ENCODE data around the gene ELK1. TPM values are rescaled to one million over a fixed set of nuclear protein-coding genes. Genes with fewer than 3 reads are reported as not detected.

The ELK1 gene
- total RNA-seq, 1 donor from 2014 or later = 35.0 TPM

GRCh38 chrX:47632666-47633065 lies 17.7 kb downstream of the ELK1 start:
- H3K27ac Mint-ChIP-seq = no peak overlapping the region
- no peaks in the 10 kb centered on the region for H3K27me3 Mint-ChIP-seq (ENCODE audit: low read depth)
- no peak for DNase-seq (ENCODE audit: low spot score in 2 of 2, unreplicated experiment in 2 of 2)
- peaks cover 10% of the 10 kb centered on the region for H3K9me3 Mint-ChIP-seq
- TF ChIP-seq CTCF (IDR thresholded peaks at IDR 0.05; ENCODE audit: unreplicated experiment) = no peak
- peaks cover 9% of the 10 kb centered on the region for H3K36me3 Mint-ChIP-seq
- no peaks in the 10 kb centered on the region for H3K4me1 Mint-ChIP-seq
- H3K4me3 Mint-ChIP-seq = no peak overlapping the region

GRCh38 chrX:47631676-47632075 lies 18.7 kb downstream of the ELK1 start:
- H3K36me3 Mint-ChIP-seq = peaks cover 3% of the 10 kb centered on the region
- no peak for DNase-seq (ENCODE audit: low spot score in 2 of 2, unreplicated experiment in 2 of 2)
- no peaks in the 10 kb centered on the region for H3K4me1 Mint-ChIP-seq
- no peaks in the 10 kb centered on the region for H3K27me3 Mint-ChIP-seq (ENCODE audit: low read depth)
- no peak overlapping the region for H3K27ac Mint-ChIP-seq
- H3K9me3 Mint-ChIP-seq = peaks cover 10% of the 10 kb centered on the region
- H3K4me3 Mint-ChIP-seq = no peak overlapping the region
- TF ChIP-seq CTCF (IDR thresholded peaks at IDR 0.05; ENCODE audit: unreplicated experiment) = no peak

- no peak for DNase-seq (ENCODE audit: low spot score in 2 of 2, unreplicated experiment in 2 of 2)
- TF ChIP-seq CTCF (IDR thresholded peaks at IDR 0.05; ENCODE audit: unreplicated experiment) = no peak
- Mint-ChIP-seq H3K36me3 (no peaks in the 10 kb centered on the region), H3K9me3 (peaks cover 10% of the 10 kb centered on the region), H3K4me3 (no peak within 1 kb of the TSS), H3K27me3 (ENCODE audit: low read depth) (peaks cover 3% of the 10 kb centered on the region), H3K27ac (no peak within 1 kb of the TSS), H3K4me1 (no peaks in the 10 kb centered on the region)
Measured at GRCh38 chrX:47629419-47630200, 20.8 kb downstream of the ELK1 start, which contains the start of gene CFP. Gene CFP, minus strand, starts transcription at chrX:47629930. Its CDS starts 86 bp downstream, at chrX:47629844.

- H3K9me3 Mint-ChIP-seq = peaks cover 10% of the 10 kb centered on the region
- no peaks in the 10 kb centered on the region for H3K4me1 Mint-ChIP-seq
- no peak for TF ChIP-seq CTCF (IDR thresholded peaks at IDR 0.05; ENCODE audit: unreplicated experiment)
- H3K36me3 Mint-ChIP-seq = no peaks in the 10 kb centered on the region
- no peak overlapping the region for H3K4me3 Mint-ChIP-seq
- H3K27ac Mint-ChIP-seq = no peak overlapping the region
- no peak for DNase-seq (ENCODE audit: low spot score in 2 of 2, unreplicated experiment in 2 of 2)
- H3K27me3 Mint-ChIP-seq (ENCODE audit: low read depth) = peaks cover 6% of the 10 kb centered on the region
Measured at GRCh38 chrX:47628982-47629381, 21.4 kb downstream of the ELK1 start.

- no peaks in the 10 kb centered on the region for H3K4me1 Mint-ChIP-seq
- TF ChIP-seq CTCF (IDR thresholded peaks at IDR 0.05; ENCODE audit: unreplicated experiment) = no peak
- H3K27ac Mint-ChIP-seq = no peak overlapping the region
- no peak for DNase-seq (ENCODE audit: low spot score in 2 of 2, unreplicated experiment in 2 of 2)
- H3K4me3 Mint-ChIP-seq = no peak overlapping the region
- no peaks in the 10 kb centered on the region for H3K36me3 Mint-ChIP-seq
- peaks cover 40% of the 10 kb centered on the region for H3K27me3 Mint-ChIP-seq (ENCODE audit: low read depth)
- peaks cover 13% of the 10 kb centered on the region for H3K9me3 Mint-ChIP-seq
Measured at GRCh38 chrX:47625365-47625764, 25.0 kb downstream of the ELK1 start.
